Measurements from ENCODE around the gene TACC3.

The TACC3 gene

GRCh38 chr4:1703867-1704266, 17.5 kb upstream of the TACC3 start:
- DNase-seq (ENCODE audit: low read depth), result no peak

DNA sequence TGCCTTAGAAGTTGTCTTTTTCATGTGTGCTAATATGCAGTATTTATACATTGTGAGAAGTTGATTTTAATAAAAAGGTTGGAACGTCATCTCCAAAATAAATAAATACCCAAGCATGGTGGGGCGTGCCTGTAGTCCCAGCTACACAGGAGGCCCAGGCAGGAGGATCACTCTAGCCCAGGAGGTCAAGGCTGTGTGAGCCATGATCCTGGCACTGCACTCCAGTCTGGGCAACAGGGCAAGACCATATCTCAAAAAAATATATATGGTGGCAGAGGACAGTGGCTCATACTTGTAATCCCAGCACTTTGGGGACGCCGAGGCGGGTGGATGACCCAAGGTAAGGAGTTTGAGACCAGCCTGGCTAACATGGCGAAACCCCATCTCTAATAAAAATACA, 15.6 kb upstream of the TACC3 start:
- DNase-seq (ENCODE audit: low read depth), result no peak

DNA sequence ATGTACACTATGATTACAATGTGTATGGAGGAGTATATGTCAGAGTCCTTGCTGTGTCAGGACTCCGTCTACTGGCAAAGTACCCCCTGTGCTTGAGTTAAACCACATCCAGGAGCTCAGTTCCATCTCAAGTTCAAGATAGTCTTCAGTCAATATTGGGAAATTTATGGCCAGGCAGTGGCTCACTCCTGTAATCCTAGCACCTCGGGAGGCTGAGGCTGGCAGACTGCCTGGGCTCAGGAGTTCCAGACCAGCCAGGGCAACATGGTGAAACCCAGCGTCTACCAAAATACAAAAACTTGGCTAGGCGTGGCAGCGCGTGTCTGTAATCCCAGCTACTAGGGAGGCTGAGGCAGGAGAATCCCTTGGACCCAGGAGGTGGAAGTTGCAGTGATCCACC, 15.0 kb upstream of the TACC3 start:
- DNase-seq (ENCODE audit: low read depth), result no peak

- DNase-seq (ENCODE audit: low read depth), result no peak
These were observed 12.7 kb upstream of the TACC3 start for GRCh38 chr4:1708581-1708980.

GRCh38 chr4:1711055-1711570, 10.2 kb upstream of the TACC3 start:
- no peak for DNase-seq (ENCODE audit: low read depth)

GRCh38 chr4:1711571-1712215, 9.6 kb upstream of the TACC3 start:
- DNase-seq (ENCODE audit: low read depth), result no peak

DNA sequence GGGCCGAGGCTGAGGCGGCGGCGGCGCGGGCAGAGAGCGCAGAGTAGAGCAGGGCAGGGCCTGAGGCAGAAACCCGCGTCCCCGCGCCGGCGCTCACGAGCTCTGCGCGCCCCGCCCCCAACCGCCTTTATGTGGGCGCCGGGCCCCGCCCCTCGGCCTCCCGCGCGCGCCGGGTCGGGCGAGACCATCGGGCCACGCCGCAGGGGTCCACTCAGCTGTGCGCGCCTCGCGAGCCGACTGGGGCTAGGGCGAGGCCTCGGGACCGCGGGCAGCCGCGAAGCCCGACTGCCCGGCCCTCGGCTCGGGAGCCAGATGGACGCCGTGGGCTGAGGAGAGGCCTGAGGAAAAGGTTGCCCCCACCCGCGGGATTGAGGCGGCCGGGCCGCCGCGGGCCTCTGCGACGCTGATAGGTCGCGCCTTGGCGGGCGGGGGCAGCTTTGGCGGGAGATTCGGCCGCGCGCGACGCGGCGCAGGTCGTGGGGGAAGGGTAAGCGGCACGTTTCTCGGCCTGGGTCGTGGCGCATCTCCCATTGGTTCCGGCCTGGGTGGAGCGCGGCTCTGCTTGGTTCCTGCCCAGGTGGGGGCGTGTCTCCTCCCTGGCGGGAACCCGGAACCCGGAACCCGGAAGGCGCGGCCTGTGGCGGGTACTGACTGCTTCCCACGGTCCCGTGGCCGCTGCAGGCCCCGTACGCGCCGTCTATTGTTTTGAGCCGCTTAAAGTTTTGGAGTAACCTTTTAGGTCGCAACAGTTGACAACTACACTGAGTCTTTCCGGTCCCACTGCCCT, 8.9 kb upstream of the TACC3 start, which contains the start of gene SLBP:
TSS of gene SLBP (minus strand) at position 104 of the 787 bp plus-strand sequence. CDS start 131 bp downstream, outside the sequence.
- no peak for DNase-seq (ENCODE audit: low read depth)

GRCh38 chr4:1713003-1713851, 8.1 kb upstream of the TACC3 start:
- no peak for DNase-seq (ENCODE audit: low read depth)

DNA sequence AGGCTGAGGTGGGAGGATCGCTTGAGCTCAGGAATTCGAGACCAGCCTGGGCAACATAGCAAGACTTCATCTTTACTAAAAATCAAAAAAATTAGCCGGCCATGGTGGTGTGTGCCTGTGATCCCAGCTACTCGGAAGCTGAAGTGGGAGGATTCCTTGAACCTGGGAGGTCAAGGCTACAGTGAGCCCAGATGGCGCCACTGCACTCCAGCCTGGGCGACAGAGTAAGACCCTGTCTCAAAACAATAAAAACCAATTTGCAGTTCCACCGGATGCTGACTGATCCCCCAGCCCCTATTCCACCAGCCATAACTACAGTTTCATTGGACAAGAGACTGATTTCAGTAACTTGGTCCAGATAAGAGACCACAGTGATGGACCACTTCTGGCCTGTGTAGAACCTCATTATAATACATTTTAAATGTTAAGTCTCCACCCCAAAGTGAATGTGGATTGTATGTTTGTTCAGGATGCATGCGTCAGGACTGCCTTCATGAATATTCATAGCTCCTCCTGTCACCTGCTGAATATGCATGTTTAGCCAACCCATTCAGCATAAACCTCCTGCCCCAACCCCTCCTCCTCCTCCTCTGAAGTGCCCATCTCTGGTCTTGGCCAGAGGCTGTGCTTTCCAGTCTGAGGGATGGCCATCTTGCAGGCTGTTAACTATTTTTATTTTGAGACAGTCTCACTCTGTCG, 6.9 kb upstream of the TACC3 start:
- DNase-seq (ENCODE audit: low read depth), result no peak

- DNase-seq (ENCODE audit: low read depth), result no peak
These were observed 6.1 kb upstream of the TACC3 start for GRCh38 chr4:1715002-1715758.

DNA sequence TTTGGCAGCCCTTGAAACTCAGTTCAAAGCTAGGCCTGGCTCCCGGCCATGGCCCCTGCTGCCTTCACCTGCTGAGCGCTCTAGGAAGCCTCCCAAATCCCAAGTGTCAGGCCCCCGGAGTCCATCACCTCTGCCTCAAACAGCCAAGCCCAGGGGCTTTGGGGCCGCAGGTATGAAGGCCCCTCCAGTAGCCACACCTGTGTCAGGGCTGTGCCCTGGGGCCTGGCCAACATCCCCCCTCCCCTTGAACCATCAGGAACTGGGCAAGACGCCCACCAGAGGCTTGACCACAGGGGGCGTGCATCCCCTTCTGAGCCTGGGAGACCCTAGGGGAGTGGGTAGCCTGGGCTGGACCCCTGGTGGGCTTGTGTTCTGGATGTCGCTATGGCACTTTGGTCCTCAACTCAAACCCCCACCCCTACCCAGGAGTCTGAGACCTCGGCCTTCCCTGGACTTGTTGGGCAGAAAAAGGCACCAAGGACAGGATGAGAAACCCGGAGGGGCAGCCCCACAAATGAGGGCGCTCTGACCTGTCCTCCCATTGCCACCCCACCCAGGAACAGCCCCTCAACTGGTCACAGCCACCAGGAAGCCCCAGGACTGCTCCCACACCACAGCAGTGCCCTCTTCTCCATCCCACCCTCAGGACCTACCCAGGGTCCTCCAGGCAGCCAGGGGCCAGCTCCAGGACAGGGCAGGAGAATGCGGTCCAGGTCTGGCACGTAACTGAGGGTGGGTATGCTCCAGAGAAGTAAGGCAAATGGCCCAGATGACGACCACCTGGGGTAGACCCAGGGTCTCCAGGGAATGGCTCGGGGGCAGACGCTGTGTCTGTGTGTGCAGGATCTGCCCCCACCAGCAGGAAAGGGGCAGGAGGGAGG, 5.0 kb upstream of the TACC3 start:
- no peak for DNase-seq (ENCODE audit: low read depth)

DNA sequence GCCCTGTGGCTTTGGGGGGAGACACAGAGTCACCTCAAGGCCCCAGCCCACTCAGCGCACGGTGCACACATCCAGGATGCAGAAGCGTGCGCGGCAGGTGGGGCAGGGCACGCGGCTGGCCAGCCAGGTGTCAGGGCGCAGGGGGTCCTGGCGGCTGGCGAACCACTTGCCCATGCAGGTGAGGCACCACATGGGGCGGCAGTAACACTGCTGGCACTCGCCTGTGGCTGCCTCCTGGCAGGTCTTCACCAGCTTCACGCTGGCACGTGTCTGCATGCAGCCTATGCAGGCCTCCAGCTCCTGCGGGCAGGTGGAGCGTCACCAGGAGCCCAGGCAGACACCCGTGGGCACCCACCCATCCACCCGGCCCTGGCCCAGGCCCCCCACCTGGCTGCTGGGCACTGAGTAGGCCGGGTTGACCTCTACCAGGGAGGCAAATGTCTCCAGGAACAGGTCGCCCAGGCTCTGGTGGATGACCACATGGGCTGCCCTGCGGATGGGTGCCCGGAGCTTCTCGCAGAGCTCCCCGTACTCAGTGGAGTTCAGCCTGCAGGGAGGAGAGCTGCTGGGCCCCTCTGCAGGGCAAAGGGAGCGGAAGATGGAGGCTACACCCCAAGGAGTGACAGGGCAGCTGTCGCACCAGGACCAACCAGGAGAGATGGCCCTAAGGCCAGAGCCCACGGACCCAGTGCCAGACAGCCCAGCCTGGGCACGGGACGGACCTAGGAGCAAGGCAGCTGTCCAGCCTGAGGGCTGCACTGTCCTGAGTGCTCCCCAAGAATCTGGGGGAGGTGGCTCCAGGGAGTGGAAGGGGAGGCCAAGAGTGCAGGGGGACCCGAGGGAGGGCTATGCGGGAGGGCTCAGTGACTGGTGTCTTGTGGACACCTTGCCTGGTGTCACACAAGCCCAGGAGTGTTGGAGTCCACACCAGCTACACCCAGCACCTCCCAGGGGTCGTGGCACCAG, 3.9 kb upstream of the TACC3 start:
- no peak for DNase-seq (ENCODE audit: low read depth)

DNA sequence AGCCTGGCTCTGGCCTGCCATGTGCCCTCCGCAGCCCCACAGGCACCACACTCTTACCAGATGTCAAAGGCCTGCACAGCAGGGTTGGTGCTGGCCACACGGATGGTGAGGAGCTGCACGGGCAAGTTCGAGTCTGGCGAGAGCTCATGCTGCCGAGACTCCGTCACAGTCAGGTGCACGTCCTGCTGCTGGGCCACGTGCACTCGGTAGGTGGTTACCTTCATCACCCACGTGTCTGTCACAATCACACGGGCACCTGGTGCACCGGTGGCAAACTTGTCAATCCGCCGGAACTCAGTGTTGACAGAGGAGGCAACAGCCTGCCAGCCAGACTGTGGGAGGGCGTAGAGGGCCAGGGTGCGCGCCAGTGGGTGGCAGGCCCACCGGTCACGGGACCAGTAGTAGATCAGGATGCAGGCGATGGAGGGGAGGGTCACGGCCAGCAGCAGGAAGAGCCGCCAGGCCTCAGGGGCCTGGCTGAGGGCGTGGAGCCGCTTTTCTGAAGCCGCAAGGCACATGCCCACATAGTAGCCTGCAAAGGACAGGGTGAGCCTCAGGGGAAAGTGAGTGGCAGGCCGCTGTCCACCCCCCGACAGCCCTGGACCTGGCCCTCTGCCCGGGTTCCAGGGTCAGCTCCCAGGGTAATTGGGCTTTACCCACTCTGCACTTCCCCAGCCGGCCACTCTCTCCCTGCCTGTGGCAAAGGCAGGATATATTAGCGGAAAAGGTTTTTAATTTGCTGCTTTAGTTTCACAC, 3.0 kb upstream of the TACC3 start:
- no peak for DNase-seq (ENCODE audit: low read depth)

DNA sequence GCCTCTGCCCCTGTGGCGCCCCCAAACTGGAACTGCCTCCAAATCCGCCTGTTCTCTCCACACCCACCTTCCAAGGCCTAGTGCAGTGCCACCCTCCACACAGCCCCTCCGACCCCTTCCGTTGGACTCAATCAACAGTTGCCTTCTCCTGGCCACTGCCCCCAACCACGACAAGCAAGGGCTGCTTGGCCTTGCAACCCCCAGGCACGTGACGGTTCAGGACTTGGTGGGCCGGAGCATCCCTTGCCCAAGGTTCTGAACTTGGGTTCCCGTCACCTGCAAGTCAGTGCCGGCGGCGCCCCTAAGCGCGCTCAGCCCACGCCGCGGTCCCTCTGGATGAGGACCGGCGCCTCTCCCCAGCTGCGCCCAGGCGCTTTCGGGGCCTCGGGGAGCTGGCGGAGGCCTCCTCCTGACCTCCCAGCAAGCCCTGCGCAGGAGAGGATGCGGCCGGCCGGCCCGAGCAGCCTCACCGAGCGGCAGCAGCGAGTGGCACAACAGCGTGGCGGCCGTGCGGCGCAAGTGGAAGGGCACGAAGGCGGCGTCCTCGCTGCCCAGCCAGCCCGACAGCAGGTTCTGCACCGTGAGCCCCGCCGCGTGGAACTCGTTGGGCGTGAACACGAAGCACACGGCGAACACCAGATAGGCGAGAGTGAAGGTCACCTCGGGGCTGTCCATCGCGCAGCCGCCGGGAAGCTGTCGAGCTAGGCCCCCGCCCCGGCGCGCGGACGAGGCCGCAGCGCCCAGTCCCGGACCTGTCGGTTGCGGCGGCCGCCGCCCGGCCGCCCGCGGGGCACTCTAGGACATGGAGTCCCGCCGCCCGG, 948 bp upstream of the TACC3 start:
- DNase-seq (ENCODE audit: low read depth), result no peak

GRCh38 chr4:1721666-1722550, 587 bp downstream of the TACC3 start:
- no peak for DNase-seq (ENCODE audit: low read depth)

DNA sequence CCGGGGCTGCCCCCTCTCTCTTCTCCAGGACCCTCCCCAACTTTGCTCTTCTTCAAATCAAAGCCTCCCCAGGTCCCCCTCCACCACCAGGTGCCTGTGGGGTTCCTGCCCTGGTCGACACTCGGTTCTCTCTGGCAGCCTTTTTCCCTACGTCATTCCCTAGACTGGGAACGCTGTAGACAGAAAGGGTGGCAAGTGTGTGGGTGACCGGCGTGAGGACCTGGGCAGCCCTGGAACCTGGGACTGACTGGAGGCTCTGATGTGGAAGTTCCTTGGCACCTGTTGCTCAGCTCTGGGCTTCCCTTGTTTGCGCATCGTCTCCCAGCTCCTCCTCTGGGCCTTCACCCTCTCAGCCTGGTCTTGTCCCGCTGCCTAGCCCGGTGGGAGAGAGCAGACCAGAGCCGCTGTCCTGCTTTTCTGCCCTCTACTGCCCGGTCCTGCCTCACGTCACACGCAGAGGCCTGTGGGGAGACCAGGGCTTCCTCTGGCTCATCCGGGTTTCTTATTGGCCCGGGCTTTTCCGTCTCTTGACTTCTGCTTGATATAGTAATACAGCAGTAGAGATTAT, 1.3 kb downstream of the TACC3 start:
- no peak for DNase-seq (ENCODE audit: low read depth)

Data from GM04503 (cell line).